ENCODE measurements around the gene EGFR. TPM values are rescaled to one million over a fixed set of nuclear protein-coding genes. Genes with fewer than 3 reads are reported as not detected.

EGFR gene
- total RNA-seq, 3 donors from 2014 or later, result 63.6 to 96.3 (median 72.5) TPM

DNA sequence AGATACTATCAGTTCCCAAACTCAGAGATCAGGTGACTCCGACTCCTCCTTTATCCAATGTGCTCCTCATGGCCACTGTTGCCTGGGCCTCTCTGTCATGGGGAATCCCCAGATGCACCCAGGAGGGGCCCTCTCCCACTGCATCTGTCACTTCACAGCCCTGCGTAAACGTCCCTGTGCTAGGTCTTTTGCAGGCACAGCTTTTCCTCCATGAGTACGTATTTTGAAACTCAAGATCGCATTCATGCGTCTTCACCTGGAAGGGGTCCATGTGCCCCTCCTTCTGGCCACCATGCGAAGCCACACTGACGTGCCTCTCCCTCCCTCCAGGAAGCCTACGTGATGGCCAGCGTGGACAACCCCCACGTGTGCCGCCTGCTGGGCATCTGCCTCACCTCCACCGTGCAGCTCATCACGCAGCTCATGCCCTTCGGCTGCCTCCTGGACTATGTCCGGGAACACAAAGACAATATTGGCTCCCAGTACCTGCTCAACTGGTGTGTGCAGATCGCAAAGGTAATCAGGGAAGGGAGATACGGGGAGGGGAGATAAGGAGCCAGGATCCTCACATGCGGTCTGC is 162.2 kb downstream of the EGFR start:
- DNase-seq (peak in 2 of 3 donors; percentile 76 to 82), ATAC-seq (peak; percentile 88)
- Histone ChIP-seq H3K4me1 (ENCODE audit: low read depth) (peaks cover 12% of the 10 kb centered on the region), H3K36me3 (ENCODE audit: low read depth) (no peaks in the 10 kb centered on the region), H3K9me3 (no peaks in the 10 kb centered on the region), H3K4me3 (no peak overlapping the region)
- TF ChIP-seq, protein P1, sequence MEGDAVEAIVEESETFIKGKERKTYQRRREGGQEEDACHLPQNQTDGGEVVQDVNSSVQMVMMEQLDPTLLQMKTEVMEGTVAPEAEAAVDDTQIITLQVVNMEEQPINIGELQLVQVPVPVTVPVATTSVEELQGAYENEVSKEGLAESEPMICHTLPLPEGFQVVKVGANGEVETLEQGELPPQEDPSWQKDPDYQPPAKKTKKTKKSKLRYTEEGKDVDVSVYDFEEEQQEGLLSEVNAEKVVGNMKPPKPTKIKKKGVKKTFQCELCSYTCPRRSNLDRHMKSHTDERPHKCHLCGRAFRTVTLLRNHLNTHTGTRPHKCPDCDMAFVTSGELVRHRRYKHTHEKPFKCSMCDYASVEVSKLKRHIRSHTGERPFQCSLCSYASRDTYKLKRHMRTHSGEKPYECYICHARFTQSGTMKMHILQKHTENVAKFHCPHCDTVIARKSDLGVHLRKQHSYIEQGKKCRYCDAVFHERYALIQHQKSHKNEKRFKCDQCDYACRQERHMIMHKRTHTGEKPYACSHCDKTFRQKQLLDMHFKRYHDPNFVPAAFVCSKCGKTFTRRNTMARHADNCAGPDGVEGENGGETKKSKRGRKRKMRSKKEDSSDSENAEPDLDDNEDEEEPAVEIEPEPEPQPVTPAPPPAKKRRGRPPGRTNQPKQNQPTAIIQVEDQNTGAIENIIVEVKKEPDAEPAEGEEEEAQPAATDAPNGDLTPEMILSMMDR (IDR thresholded peaks at IDR 0.05), result no peak
- intact Hi-C loops (cut with DNase I, micrococcal nuclease), result no loop called here

DNA sequence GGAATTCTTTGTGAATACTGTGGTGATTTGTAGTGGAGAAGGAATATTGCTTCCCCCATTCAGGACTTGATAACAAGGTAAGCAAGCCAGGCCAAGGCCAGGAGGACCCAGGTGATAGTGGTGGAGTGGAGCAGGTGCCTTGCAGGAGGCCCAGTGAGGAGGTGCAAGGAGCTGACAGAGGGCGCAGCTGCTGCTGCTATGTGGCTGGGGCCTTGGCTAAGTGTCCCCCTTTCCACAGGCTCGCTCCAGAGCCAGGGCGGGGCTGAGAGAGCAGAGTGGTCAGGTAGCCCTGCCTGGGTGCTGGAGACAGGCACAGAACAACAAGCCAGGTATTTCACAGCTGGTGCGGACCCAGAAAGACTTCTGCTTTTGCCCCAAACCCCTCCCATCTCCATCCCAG is 162.9 kb downstream of the EGFR start:
- peaks cover 12% of the 10 kb centered on the region for H3K4me1 ChIP-seq (ENCODE audit: low read depth)
- DNase-seq (no peak), ATAC-seq (peak; percentile 4)
- H3K4me3 ChIP-seq, result no peak overlapping the region
- H3K9me3 ChIP-seq, result no peaks in the 10 kb centered on the region
- H3K36me3 ChIP-seq (ENCODE audit: low read depth), result no peaks in the 10 kb centered on the region
- TF ChIP-seq, protein P1 (IDR thresholded peaks at IDR 0.05), result no peak
- intact Hi-C loops (cut with DNase I, micrococcal nuclease), result no loop called here

- intact Hi-C loops (cut with DNase I, micrococcal nuclease), result no loop called here
- Histone ChIP-seq H3K4me1 (ENCODE audit: low read depth) (peaks cover 15% of the 10 kb centered on the region), H3K4me3 (no peak overlapping the region), H3K36me3 (ENCODE audit: low read depth) (no peaks in the 10 kb centered on the region), H3K9me3 (no peaks in the 10 kb centered on the region)
- TF ChIP-seq, protein P1 (IDR thresholded peaks at IDR 0.05), result no peak
- no peak for ATAC-seq
- DNase-seq, result no peak
These were observed 165.1 kb downstream of the EGFR start for GRCh38 chr7:55183897-55184296.

DNA sequence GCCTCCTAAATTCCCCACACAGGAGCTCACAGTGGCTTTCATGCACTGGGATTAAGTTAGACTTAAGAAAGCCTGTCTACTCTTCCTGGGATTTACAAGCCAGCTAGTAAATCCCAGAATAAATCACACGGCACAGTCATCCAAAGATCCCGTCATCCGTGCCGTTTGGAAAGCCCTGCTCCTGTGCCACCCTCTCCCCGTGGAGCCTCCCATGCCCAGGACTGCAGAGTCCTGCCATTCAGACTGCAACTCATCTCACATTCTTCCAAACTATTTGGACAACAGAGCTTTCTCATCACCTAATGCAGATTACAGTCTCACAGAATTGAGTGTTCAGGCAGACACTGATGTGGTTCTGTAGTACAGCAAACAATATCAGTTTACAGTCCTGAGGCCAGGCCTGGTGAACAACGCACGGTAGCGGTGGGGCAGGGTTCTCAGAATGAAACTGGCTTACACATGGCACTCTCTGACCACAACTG is 166.5 kb downstream of the EGFR start:
- DNase-seq (no peak), ATAC-seq (no peak)
- H3K36me3 ChIP-seq (ENCODE audit: low read depth), result no peaks in the 10 kb centered on the region
- intact Hi-C loops (cut with DNase I, micrococcal nuclease), result no loop called here
- TF ChIP-seq, protein P1 (IDR thresholded peaks at IDR 0.05), result no peak
- H3K4me3 ChIP-seq, result no peak overlapping the region
- H3K4me1 ChIP-seq (ENCODE audit: low read depth), result peaks cover 15% of the 10 kb centered on the region
- no peaks in the 10 kb centered on the region for H3K9me3 ChIP-seq

- peaks cover 14% of the 10 kb centered on the region for H3K4me1 ChIP-seq (ENCODE audit: low read depth)
- ATAC-seq, result no peak
These were observed 167.3 kb downstream of the EGFR start for GRCh38 chr7:55185941-55186609.

More at GRCh38 chr7:55185941-55186609, 167.3 kb downstream of the EGFR start:
- TF ChIP-seq, protein P1 (IDR thresholded peaks at IDR 0.05), result no peak
- intact Hi-C loops (cut with DNase I, micrococcal nuclease), result no loop called here
- no peaks in the 10 kb centered on the region for H3K36me3 ChIP-seq (ENCODE audit: low read depth)
- no peak overlapping the region for H3K4me3 ChIP-seq
- no peaks in the 10 kb centered on the region for H3K9me3 ChIP-seq
- DNase-seq, result no peak
